Measurements from ENCODE around the gene GPSM1.
"Not testable (repeated sequence)": the region's sequence is repeated elsewhere in the genome, so short reads cannot be mapped to it uniquely, and the experiment has no call there.

The GPSM1 gene

DNA sequence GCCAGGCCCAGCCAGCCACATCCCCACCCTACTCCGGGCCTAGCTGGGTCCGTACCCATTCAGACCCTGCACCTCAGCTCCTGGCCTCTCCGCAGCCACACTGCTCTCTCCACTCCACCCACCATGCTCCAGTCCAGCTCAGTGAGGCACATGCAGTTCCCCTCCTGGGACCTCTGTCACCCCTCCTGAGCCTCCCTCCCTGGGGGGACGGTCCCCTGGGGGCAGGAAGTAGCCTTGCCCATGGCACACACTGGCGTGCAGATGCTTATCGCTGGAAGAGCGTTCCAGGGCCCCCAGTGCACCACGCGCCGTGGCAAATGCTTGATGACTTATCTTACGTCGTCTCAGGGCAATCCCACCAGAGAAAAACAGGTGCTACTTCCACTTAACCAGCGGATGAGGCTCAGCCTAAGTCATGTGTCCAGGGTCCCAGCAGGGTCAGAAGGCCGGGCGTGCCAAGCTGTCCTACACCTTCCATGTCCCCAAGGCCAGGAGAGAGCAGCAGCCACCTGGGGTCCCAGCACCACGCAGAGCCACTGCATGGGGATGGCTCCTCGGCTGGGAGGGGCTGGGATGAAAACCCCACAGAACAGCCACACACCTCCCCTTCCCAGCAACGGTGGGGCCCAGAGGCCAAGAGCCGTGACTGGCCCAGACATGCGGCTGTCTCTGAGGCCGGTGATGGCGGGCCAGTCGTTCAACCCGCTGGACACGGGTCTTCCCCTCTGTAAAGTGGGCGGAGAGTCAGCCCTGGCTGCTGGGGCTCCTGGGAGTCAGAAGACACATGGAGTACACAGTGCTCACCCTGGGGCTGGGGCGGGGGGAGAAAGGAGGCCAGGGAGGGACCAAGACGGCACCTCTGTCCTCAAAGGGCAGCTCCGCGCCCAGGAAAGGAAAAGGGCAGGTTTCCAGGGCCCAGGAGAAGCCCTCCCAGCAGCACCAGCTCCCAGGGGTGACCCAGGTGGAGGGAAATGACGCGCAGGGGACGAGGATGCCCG lies 20.8 kb upstream of the GPSM1 start:
- DNase-seq = no peak

DNA sequence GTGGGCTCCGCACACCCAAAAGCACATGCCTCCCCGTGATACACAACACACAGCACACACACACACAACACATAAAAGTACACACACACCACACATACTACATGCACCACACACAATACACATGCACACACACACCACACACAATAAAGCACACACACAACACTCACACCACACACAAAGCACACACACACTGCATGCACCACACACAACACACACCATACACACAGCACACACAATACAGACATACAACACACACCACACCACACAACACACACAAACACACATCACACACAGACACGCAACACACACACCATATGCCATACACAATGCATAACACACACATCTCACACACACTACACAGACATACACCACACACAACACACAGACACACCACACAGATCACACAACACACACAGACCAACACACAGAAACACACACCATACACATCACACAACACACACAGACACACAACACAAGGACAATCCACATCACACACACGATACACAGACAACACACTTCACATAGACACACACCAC lies 20.1 kb upstream of the GPSM1 start:
- DNase-seq = no peak

GRCh38 chr9:136308006-136308701 lies 19.2 kb upstream of the GPSM1 start:
- no peak for DNase-seq

DNA sequence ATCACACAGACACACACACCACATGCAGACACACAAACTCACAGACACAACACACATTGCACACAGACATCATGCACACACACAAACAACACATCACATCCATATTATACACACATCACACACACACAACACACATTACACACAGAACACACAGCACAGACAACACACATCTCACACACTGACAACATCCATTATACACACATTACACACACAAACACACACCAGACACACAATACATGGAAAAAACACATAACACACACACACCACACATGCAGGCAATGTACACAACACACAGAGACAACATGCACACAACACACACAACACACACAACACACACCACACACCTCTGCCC lies 18.7 kb upstream of the GPSM1 start:
- DNase-seq = no peak

GRCh38 chr9:136309101-136309801 lies 18.1 kb upstream of the GPSM1 start:
- no peak for DNase-seq

DNA sequence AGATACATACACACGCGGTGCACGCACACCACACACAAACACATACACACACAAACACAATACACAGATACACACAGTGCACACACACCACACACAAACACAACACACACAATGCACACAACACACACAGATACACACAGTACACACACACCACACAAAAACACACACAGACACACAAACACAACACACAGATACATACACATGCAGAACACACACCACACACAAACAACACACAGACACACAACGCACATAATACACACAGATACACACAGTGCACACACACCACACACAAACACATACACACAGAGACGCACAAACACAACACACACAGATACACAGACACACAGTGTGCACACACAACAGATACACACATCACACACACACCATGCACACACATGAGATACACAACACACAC lies 17.5 kb upstream of the GPSM1 start:
- no peak for DNase-seq

DNA sequence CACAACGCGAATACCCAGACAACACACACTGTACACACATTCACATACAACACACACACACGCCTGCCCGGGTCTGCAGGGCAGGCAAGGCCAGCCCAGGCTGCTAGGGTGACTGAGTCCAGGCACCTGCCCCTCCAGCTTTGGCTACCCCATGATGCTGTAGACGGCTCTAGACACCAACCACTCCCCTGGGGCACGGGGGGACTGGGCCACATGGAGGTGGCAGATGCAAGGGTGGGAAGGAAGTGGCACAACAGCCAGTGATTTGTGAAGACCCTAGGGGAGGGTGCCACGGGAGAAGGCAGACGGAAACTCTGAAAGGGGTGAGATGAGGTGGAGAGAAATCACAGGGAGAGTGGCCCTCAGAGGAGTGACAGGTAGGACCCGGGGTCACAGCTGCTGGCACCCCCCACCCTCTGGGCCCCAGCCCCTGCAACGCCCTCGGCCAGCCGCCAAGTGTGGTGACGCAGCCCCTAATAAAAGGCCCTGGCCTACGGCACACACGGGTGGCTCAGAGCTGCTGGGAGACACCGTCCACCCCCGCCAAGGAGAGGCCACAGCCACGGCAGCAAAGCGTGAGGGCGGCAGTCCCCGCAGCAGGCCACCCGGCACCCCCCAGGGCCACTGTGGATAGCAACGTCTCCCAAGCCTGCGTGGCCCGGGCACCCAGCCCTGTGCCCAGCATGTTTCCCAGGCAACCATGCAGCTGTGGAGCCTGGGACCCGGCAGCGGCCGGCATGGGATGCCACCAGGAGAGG lies 16.9 kb upstream of the GPSM1 start:
- no peak for DNase-seq

DNA sequence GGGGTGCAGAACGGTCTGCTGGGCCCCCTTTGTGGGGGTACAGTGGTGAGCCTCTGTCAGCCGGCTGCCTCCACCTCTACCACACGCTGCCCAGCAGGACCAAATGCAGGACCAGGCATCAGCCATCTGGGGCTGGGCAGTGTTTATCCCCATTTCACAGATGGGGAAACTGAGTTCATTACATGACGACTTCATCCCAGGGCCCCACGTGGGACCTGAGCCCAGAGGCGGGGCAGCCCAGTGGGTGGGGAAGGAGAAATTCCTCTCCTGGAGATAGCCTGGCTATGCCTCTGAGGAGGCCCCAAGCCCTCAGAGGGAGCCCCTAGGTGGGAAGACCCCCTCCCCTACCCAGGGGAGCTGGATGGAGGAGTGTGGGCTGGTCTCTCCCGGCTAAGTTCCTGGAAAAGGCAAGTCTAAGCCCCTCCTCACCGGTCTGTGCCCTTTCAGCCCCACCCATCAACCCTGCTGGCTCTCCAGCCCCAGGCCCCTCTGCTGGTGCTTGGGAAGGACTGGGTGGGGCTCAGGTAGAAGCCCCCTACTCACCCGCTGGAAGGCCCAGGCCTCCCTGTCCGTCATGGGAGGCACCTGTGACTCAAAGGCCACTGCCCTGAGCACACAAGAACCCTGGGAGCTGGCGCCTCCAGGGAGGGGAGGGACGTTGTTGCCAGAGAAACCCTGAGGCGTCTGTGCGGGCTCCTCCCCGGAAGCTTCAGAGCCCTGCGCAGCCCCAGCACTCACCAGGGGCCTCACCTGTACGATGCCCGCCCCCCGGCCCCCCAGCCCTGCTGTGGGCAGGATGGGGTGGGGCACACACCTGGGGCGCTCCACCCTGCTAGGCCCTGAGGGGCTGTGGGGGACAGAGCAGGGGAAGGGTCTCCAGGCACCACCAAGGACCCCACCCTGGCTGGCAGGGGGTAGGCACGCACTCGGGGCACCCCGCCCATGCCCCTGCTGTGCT lies 16.0 kb upstream of the GPSM1 start:
- DNase-seq = no peak

- DNase-seq = no peak
Observed at GRCh38 chr9:136312009-136312375, 15.3 kb upstream of the GPSM1 start.

GRCh38 chr9:136312436-136312835 lies 14.9 kb upstream of the GPSM1 start:
- peak; percentile 50 for DNase-seq

DNA sequence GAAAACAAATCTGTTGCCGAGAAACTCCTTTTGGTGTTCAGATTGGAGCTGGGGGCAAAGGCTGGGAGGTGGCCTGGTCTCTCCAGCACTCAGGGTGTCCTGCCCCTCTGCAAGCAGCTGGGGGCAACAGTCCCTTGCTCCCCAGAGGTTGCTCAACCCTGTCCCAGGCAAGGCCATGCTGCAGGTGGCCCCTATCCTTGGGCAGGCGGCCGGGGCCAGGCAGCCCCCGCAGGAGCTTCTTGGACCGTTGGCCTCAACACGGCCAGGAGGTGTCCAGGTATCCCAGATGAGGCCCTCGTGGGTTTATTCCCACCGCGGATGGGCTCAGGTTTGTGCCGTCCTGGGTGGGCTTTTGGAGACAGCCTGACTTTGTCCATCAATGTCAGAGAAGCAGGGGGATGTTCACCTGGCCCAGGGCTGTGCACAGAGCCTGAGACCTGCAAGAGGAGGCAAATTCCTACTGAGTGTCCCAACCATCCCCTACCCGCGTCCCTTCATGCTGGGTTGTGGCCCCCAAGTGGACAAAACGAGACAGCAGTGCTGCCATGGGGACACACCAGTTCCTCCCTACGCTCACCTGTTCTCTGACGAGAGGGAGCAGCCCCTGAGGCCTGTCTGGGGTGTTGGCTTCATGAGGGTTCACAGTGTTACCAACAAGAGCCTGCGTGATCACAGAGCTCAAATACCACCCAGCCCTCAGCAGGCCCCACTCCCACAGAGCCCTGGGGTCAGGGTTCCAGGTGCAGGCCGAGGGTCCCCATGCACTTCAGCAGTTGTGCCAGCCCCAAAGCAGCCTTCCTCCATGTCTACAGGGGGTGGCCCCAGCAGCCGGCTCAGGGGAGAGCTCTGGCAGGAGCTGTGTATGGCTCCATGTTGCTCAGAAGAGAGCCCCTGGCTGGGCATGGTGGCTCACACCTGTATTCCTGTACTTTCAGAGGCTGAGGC lies 14.0 kb upstream of the GPSM1 start:
- DNase-seq = no peak

- DNase-seq = no peak
Observed at GRCh38 chr9:136314056-136314416, 13.3 kb upstream of the GPSM1 start.

DNA sequence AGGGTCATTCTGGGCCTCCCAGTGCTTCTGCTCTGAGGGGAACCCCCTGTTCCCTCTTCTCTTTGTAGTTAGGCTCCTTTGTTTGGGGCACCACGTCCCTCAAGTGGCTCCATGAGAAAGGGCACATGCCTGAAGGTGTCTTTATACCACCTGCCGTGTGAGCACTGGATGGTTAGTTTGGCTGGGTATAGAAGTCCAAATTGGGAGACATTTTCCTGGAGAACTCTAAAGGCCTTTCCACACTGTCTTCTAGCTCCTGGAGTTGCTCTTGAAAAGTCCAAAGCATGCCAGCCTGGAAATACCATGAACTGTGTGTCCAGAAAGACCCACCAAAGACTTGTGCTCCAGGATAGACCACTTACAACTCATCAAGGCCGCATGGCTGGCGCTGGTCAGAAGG lies 12.4 kb upstream of the GPSM1 start:
- DNase-seq = no peak

DNA sequence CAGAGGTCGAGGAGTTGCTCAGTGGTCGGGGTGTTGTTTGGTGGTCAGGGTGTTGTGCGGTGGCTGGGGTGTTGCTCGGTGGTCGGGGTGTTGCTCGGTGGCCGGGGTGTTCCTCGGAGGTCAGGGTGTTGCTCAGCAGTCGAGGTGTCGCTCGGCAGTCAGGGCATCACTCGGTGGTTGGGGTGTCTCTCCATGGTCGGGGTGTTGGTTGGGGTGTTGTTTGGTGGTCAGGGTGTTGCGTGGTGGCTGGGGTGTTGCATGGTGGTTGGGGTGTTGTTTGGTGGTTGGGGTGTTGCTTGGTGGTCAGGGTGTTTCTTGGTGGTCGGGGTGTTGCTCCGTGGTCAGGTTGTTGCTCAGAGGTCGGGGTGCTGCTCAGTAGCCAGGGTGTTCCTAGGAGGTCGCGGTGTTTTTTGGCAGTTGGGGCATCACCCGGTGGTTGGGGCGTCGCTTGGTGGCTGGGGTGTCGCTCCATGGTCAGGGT lies 11.0 kb upstream of the GPSM1 start:
- DNase-seq = no peak

DNA sequence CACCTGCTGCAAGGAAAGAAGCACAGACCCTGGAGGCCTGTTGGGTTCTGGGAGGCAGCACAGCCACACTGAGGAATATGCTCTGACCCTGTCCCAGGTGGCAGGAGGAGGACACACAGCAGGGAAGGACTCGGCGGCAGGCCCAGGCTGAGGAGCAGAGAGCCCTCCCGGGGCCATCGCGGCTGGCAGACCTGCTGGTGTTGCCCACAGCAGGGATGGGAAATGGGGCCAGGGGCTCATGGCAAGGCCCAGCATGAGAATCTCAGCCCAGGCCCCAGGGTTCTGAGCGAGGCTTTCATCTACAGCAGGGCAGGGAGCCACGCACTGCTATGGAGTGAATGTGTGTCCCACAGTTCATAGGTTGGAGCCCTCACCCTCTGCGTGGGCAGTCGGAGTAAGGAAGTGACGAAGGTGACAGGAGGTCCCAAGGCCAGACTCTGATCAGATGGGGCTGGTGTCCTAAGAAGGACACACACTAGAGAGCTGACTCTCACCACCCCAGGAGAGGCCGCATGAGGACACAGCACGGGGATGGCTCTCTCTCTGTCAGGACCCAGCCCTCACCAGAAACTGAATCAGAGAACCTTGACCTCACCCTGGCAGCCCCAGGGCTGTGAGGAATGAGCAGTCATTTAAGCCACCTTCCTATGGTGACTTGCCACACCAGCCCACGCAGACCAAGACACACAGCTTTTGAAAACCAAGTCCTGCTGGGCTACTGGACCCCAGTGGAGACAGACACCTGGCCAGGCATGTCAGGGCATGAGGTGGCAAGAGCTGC lies 10.3 kb upstream of the GPSM1 start:
- no peak for DNase-seq

GRCh38 chr9:136317695-136318094 lies 9.6 kb upstream of the GPSM1 start:
- DNase-seq = no peak

- no peak for DNase-seq
Observed at GRCh38 chr9:136318111-136318775, 9.1 kb upstream of the GPSM1 start.

DNA sequence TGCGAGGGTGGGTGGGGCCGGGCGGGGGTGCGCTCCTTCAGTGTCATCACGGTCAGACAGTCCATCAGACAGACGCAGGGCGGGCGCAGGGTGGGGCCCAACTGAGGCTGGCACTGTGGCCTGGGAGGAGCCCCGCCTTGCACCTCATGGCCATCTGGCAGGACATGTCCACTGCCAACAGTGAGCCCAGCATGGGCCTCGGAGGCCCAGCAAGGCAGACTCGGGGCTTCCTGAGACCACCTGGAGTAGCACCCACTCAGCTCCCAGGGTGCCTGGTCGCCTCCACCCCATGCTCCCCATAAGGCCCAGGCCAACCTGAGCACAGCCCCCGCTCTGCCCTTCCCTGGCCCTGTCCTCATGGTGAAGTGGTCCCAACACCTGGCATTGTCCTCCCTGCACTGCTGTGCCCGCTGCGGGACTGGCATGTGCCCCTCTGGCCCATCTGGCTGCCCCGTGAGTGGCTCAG lies 8.5 kb upstream of the GPSM1 start:
- DNase-seq = no peak

DNA sequence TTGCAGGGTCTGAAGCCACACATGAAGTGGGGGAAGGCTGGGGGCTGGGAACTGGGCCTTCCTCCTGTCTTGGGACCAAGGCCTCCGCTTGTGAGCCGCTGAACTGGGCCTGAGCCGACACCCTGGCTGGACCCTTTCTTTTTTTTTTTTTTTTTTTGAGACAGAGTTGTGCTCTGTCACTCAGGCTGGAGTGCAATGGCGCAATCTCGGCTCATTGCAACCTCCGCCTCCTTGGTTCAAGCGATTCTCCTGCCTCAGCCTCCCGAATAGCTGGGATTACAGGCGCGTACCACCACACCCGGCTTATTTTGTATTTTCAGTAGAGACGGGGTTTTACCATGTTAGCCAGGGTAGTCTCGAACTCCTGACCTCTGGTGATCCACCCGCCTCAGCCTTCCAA lies 8.1 kb upstream of the GPSM1 start:
- not testable (repeated sequence) for DNase-seq

All from activated CD4-positive, alpha-beta T cell treated with anti-CD3 and anti-CD28 coated beads, Interleukin-10, Interleukin-2, amounts not matched to agents 100 ng/mL and 50 ng/mL, durations not matched to agents 16 hours and 8 hours (primary cell).